ENCODE results near the gene ALDH3B2.
"Not testable (repeated sequence)": the region's sequence is repeated elsewhere in the genome, so short reads cannot be mapped to it uniquely, and the experiment has no call there.

DNA sequence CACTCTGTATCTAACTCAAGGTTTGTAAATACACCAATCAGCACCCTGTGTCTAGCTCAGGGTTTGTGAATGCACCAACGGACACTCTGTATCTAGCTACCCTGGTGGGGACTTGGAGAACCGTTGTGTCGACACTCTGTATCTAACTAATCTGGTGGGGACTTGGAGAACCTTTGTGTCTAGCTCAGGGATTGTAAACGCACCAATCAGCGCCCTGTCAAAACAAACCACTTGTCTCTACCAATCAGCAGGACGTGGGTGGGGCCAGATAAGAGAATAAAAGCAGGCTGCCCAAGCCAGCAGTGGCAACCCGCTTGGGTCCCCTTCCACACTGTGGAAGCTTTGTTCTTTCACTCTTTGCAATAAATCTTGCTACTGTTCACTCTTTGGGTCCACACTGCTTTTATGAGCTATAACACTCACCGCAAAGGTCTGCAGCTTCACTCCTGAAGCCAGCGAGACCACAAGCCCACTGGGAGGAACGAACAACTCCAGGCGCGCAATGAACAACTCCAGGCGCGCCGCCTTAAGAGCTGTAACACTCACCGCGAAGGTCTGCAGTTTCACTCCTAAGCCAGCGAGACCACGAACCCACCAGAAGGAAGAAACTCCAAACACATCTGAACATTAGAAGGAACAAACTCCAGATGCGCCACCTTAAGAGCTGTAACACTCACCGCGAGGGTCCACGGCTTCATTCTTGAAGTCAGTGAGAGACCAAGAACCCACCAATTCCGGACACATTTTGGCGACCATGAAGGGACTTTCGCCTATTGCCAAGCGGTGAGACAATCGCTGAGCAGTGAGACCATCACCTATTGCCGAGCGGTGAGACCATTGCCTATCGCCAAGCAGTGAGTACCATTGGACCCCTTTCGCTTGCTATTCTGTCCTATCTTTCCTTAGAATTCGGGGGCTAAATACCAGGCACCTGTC lies 54.5 kb downstream of the ALDH3B2 start:
- TF ChIP-seq, protein P1, sequence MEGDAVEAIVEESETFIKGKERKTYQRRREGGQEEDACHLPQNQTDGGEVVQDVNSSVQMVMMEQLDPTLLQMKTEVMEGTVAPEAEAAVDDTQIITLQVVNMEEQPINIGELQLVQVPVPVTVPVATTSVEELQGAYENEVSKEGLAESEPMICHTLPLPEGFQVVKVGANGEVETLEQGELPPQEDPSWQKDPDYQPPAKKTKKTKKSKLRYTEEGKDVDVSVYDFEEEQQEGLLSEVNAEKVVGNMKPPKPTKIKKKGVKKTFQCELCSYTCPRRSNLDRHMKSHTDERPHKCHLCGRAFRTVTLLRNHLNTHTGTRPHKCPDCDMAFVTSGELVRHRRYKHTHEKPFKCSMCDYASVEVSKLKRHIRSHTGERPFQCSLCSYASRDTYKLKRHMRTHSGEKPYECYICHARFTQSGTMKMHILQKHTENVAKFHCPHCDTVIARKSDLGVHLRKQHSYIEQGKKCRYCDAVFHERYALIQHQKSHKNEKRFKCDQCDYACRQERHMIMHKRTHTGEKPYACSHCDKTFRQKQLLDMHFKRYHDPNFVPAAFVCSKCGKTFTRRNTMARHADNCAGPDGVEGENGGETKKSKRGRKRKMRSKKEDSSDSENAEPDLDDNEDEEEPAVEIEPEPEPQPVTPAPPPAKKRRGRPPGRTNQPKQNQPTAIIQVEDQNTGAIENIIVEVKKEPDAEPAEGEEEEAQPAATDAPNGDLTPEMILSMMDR (IDR thresholded peaks at IDR 0.05; ENCODE audit: low read depth, low read length, poor library complexity, severe bottlenecking) = not testable (repeated sequence)
- TF ChIP-seq EZH2phosphoT487 (IDR thresholded peaks at IDR 0.05; ENCODE audit: borderline replicate concordance, low read length) = not testable (repeated sequence)

Measured in DOHH2 (cell line).